CD4-positive, alpha-beta memory T cell (primary cell): ENCODE measurements around the gene PRKCD. TPM values are rescaled to one million over a fixed set of nuclear protein-coding genes. Genes with fewer than 3 reads are reported as not detected.

Source experiments
- CTCF ChIA-PET: fragments of 350-600 bp; sonication (Branson Sonifier 250); formaldehyde crosslinking; loops from one replicate; lab custom pipeline; 2021; ENCODE audit warnings: inconsistent platforms; ENCODE audit not compliant: partially characterized antibody; lab: Charles Lee
- POLR2A ChIA-PET: fragments of 350-600 bp; sonication (Branson Sonifier 250); formaldehyde crosslinking; loops from one replicate; lab custom pipeline; 2021; ENCODE audit not compliant: partially characterized antibody; lab: Charles Lee
- DNase-seq, 5 donors: peaks; one replicate each; pipeline versions ENCODE4 v3.0.0 to v3.0.0-alpha.2; 2020 to 2022; ENCODE audit warnings: mixed read lengths in 1 of 5
- H3K27ac ChIP-seq: one replicate; pipeline ENCODE4 v1.7.0; 2013; ENCODE audit warnings: low read depth, low read length
- H3K27me3 ChIP-seq: 2 replicates; pipeline ENCODE4 v1.7.0; 2013; ENCODE audit warnings: mild to moderate bottlenecking, low read length, moderate library complexity; ENCODE audit not compliant: insufficient read depth
- H3K36me3 ChIP-seq: 2 replicates; pipeline ENCODE4 v1.7.0; 2013; ENCODE audit warnings: mild to moderate bottlenecking, low read length, moderate library complexity; ENCODE audit not compliant: insufficient read depth
- H3K4me1 ChIP-seq: 2 replicates; pipeline ENCODE4 v1.7.0; 2013; ENCODE audit warnings: mild to moderate bottlenecking, low read length, moderate library complexity; ENCODE audit not compliant: insufficient read depth
- H3K4me3 ChIP-seq, 2 donors: one replicate each; pipeline ENCODE4 v1.7.0; 2013; ENCODE audit warnings: low read length in 2 of 2, mild to moderate bottlenecking in 1 of 2
- H3K9me3 ChIP-seq, 2 donors: one replicate each; pipeline ENCODE4 v1.7.0; 2013; ENCODE audit warnings: low read length in 2 of 2, control low read depth in 1 of 2; ENCODE audit not compliant: control insufficient read depth in 1 of 2
- H3K27ac Mint-ChIP-seq, 7 donors: one replicate each; pipeline ENCODE4 v1.8.0; 2020 to 2021; ENCODE audit warnings: mixed read lengths in 7 of 7, mild to moderate bottlenecking in 6 of 7, inconsistent platforms in 3 of 7, moderate library complexity in 3 of 7
- H3K27me3 Mint-ChIP-seq, 2 donors: one replicate each; pipeline ENCODE4 v1.8.0; 2020 to 2021; ENCODE audit warnings: mixed read lengths in 2 of 2
- H3K36me3 Mint-ChIP-seq, 2 donors: one replicate each; pipeline ENCODE4 v1.8.0; 2020 to 2021; ENCODE audit warnings: mixed read lengths in 2 of 2, inconsistent platforms in 1 of 2, mild to moderate bottlenecking in 1 of 2
- H3K4me1 Mint-ChIP-seq, 4 donors: one replicate each; pipeline ENCODE4 v1.8.0; 2020 to 2021; ENCODE audit warnings: mixed read lengths in 4 of 4, mild to moderate bottlenecking in 1 of 4
- H3K4me3 Mint-ChIP-seq, 8 donors: one replicate each; pipeline ENCODE4 v1.8.0; 2020 to 2021; ENCODE audit warnings: mixed read lengths in 8 of 8, mild to moderate bottlenecking in 7 of 8, moderate library complexity in 6 of 8, inconsistent platforms in 3 of 8
- H3K9me3 Mint-ChIP-seq, 8 donors: one replicate each; pipeline ENCODE4 v1.8.0; 2020 to 2021; ENCODE audit warnings: mixed read lengths in 8 of 8, mild to moderate bottlenecking in 5 of 8, inconsistent platforms in 3 of 8, moderate library complexity in 1 of 8
- intact Hi-C: fragments of 100-400 bp; cut with micrococcal nuclease; formaldehyde crosslinking; loops from one replicate; pipeline ENCODE4 v1.15.1; 2023
- polyA plus RNA-seq, 2 donors: library from polyadenylated mRNA; unstranded; fragments of 300-500 nt; fragmentation: Illumina TruSeq; gene quantifications; one replicate each; pipeline ENCODE4 v1.2.3, GENCODE V29; 2021
- total RNA-seq, 2 experiments: library from RNA; stranded (reverse); gene quantifications; one replicate each; pipeline ENCODE4 v1.2.3, GENCODE V29; 2021

The PRKCD gene
- total and polyA plus RNA-seq, 4 experiments from 2014 or later: 6.6 to 26.4 (median 16.1) TPM

- CTCF ChIA-PET: interaction anchor here (1.2 to 1.3 kb wide), 3 partner anchors 16 to 70 kb away, joined by 3 to 4 read pairs (median 3); no protein-coding TSS in a partner anchor
- Histone ChIP-seq H3K27ac (no peak overlapping the region), H3K4me1 (no peaks in the 10 kb centered on the region), H3K9me3 (no peaks in the 10 kb centered on the region), H3K36me3 (peaks cover 28% of the 10 kb centered on the region), H3K27me3 (no peaks in the 10 kb centered on the region), H3K4me3 (no peak overlapping the region)
- intact Hi-C loops: no loop called here
- no peak for DNase-seq
- Mint-ChIP-seq H3K27ac (peak overlapping the region in 2 of 7 donors; percentile 31 to 78), H3K9me3 (peaks cover 0 to 2% (median 0%) of the 10 kb centered on the region in 8 donors), H3K36me3 (peaks cover 26 to 61% of the 10 kb centered on the region in 2 donors), H3K4me3 (no peak overlapping the region), H3K27me3 (no peaks in the 10 kb centered on the region), H3K4me1 (no peaks in the 10 kb centered on the region)
- POLR2A ChIA-PET: no interaction called here
Observed at GRCh38 chr3:53180305-53181023, 19.5 kb downstream of the PRKCD start.

DNA sequence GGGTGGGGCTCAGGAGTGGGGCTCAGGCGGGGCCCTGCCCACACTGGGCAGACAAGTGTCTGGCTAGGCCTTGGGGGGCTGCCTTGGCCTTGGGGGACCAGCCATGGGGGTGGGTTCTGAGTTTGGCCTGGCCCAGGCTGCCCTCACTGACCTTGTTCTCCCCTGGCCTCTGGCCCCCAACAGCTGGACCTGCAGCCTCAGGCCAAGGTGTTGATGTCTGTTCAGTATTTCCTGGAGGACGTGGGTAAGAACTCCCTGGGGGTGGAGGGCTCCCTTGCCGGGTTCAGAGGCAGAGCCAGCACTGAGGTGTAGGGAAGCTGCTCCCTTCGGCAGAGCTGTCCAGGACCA, 20.0 kb downstream of the PRKCD start:
- no peak overlapping the region for H3K27ac Mint-ChIP-seq
- no peak overlapping the region for H3K27ac ChIP-seq
- no peak overlapping the region for H3K4me3 ChIP-seq
- ChIA-PET POLR2A (no interaction called here), CTCF (interaction anchor here (1.1 to 1.3 kb wide), 3 partner anchors 15 to 71 kb away, joined by 3 read pairs; no protein-coding TSS in a partner anchor)
- H3K27me3 Mint-ChIP-seq: no peaks in the 10 kb centered on the region
- H3K4me1 ChIP-seq: no peaks in the 10 kb centered on the region
- H3K27me3 ChIP-seq: no peaks in the 10 kb centered on the region
- no peak overlapping the region for H3K4me3 Mint-ChIP-seq
- H3K4me1 Mint-ChIP-seq: no peaks in the 10 kb centered on the region
- peaks cover 26 to 64% of the 10 kb centered on the region in 2 donors for H3K36me3 Mint-ChIP-seq
- peaks cover 0 to 2% (median 0%) of the 10 kb centered on the region in 8 donors for H3K9me3 Mint-ChIP-seq
- H3K9me3 ChIP-seq: no peaks in the 10 kb centered on the region
- DNase-seq: no peak
- H3K36me3 ChIP-seq: peaks cover 28% of the 10 kb centered on the region
- intact Hi-C loops: no loop called here

DNA sequence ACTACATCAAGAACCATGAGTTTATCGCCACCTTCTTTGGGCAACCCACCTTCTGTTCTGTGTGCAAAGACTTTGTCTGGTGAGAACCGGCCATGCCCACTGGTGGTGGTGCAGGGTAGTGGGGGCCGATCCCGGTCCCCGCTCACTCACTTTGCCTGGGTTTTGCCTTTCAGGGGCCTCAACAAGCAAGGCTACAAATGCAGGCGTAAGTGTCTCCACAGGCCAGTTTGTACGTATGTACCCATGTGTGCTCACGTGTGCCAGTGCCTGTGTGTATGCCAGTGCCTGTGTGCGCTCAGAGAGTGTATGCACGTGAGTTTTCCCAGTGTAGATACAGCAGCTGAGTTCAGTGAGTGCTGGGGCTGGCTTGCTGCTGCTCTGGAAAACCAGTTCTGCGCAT, 20.5 kb downstream of the PRKCD start:
- peaks cover 0 to 2% (median 0%) of the 10 kb centered on the region in 8 donors for H3K9me3 Mint-ChIP-seq
- intact Hi-C loops: no loop called here
- peaks cover 28% of the 10 kb centered on the region for H3K36me3 ChIP-seq
- H3K4me1 ChIP-seq: no peaks in the 10 kb centered on the region
- no peaks in the 10 kb centered on the region for H3K27me3 Mint-ChIP-seq
- peak overlapping the region in 1 of 7 donors; percentile 35 for H3K27ac Mint-ChIP-seq
- no peak overlapping the region for H3K27ac ChIP-seq
- POLR2A ChIA-PET: no interaction called here
- CTCF ChIA-PET: interaction anchor here (1.1 to 1.3 kb wide), 2 partner anchors 14 to 71 kb away, joined by 3 read pairs; no protein-coding TSS in a partner anchor
- no peaks in the 10 kb centered on the region for H3K4me1 Mint-ChIP-seq
- H3K4me3 ChIP-seq: no peak overlapping the region
- no peak overlapping the region for H3K4me3 Mint-ChIP-seq
- no peak for DNase-seq
- H3K27me3 ChIP-seq: no peaks in the 10 kb centered on the region
- H3K36me3 Mint-ChIP-seq: peaks cover 26 to 65% of the 10 kb centered on the region in 2 donors
- no peaks in the 10 kb centered on the region for H3K9me3 ChIP-seq

GRCh38 chr3:53182764-53183355, 21.9 kb downstream of the PRKCD start:
- no peak for DNase-seq
- ChIA-PET CTCF (no interaction called here), POLR2A (no interaction called here)
- intact Hi-C loops: no loop called here
- no peaks in the 10 kb centered on the region for H3K4me1 ChIP-seq
- H3K36me3 ChIP-seq: peaks cover 28% of the 10 kb centered on the region
- no peaks in the 10 kb centered on the region for H3K27me3 ChIP-seq
- H3K27ac ChIP-seq: no peak overlapping the region
- Mint-ChIP-seq H3K4me3 (no peak overlapping the region), H3K27ac (peak overlapping the region in 2 of 7 donors; percentile 31 to 65), H3K9me3 (peaks cover 0 to 2% (median 0%) of the 10 kb centered on the region in 8 donors), H3K4me1 (no peaks in the 10 kb centered on the region), H3K27me3 (no peaks in the 10 kb centered on the region), H3K36me3 (peaks cover 34 to 70% of the 10 kb centered on the region in 2 donors)
- H3K9me3 ChIP-seq: no peaks in the 10 kb centered on the region
- no peak overlapping the region for H3K4me3 ChIP-seq

GRCh38 chr3:53183514-53183913, 22.5 kb downstream of the PRKCD start:
- CTCF ChIA-PET: no interaction called here
- H3K4me1 ChIP-seq: no peaks in the 10 kb centered on the region
- no peaks in the 10 kb centered on the region for H3K27me3 Mint-ChIP-seq
- H3K9me3 Mint-ChIP-seq: peaks cover 0 to 2% (median 0%) of the 10 kb centered on the region in 8 donors
- no peak overlapping the region for H3K4me3 Mint-ChIP-seq
- no peaks in the 10 kb centered on the region for H3K9me3 ChIP-seq
- H3K27me3 ChIP-seq: no peaks in the 10 kb centered on the region
- H3K36me3 Mint-ChIP-seq: peaks cover 34 to 75% of the 10 kb centered on the region in 2 donors
- POLR2A ChIA-PET: no interaction called here
- H3K27ac ChIP-seq: no peak overlapping the region
- H3K4me1 Mint-ChIP-seq: no peaks in the 10 kb centered on the region
- intact Hi-C loops: no loop called here
- H3K4me3 ChIP-seq: no peak overlapping the region
- no peak for DNase-seq
- H3K27ac Mint-ChIP-seq: peak overlapping the region in 1 of 7 donors; percentile 65
- peaks cover 32% of the 10 kb centered on the region for H3K36me3 ChIP-seq

- no peak overlapping the region for H3K27ac Mint-ChIP-seq
- no peak overlapping the region for H3K4me3 Mint-ChIP-seq
- Histone ChIP-seq H3K9me3 (no peaks in the 10 kb centered on the region), H3K27ac (no peak overlapping the region), H3K4me3 (no peak overlapping the region), H3K4me1 (no peaks in the 10 kb centered on the region), H3K27me3 (no peaks in the 10 kb centered on the region), H3K36me3 (peaks cover 33% of the 10 kb centered on the region)
- H3K36me3 Mint-ChIP-seq: peaks cover 26 to 72% of the 10 kb centered on the region in 2 donors
- ChIA-PET CTCF (no interaction called here), POLR2A (no interaction called here)
- intact Hi-C loops: no loop called here
- no peaks in the 10 kb centered on the region for H3K9me3 Mint-ChIP-seq
- no peaks in the 10 kb centered on the region for H3K4me1 Mint-ChIP-seq
- DNase-seq: no peak
- no peaks in the 10 kb centered on the region for H3K27me3 Mint-ChIP-seq
Observed at GRCh38 chr3:53184701-53185100, 23.7 kb downstream of the PRKCD start.

- Histone ChIP-seq H3K36me3 (peaks cover 27% of the 10 kb centered on the region), H3K27me3 (no peaks in the 10 kb centered on the region), H3K4me3 (no peak overlapping the region), H3K4me1 (no peaks in the 10 kb centered on the region), H3K9me3 (no peaks in the 10 kb centered on the region), H3K27ac (no peak overlapping the region)
- H3K4me1 Mint-ChIP-seq: no peaks in the 10 kb centered on the region
- intact Hi-C loops: no loop called here
- ChIA-PET CTCF (no interaction called here), POLR2A (no interaction called here)
- H3K9me3 Mint-ChIP-seq: peaks cover 0 to 3% (median 0%) of the 10 kb centered on the region in 8 donors
- H3K27me3 Mint-ChIP-seq: no peaks in the 10 kb centered on the region
- peaks cover 22 to 76% of the 10 kb centered on the region in 2 donors for H3K36me3 Mint-ChIP-seq
- no peak overlapping the region for H3K4me3 Mint-ChIP-seq
- DNase-seq: no peak
- no peak overlapping the region for H3K27ac Mint-ChIP-seq
Observed at GRCh38 chr3:53185761-53186465, 24.9 kb downstream of the PRKCD start.
